Upper lobe of left lung (tissue), 6 donors: ENCODE measurements around the gene CHAT. TPM values are rescaled to one million over a fixed set of nuclear protein-coding genes. Genes with fewer than 3 reads are reported as not detected.

Experiments
- ATAC-seq, 2 donors: fragments of 200-7000 bp; cut with Tn5 transposase; one replicate each; pipeline ENCODE4 v1.9.1; 2022; ENCODE audit warnings: mild to moderate bottlenecking in 2 of 2, moderate library complexity in 2 of 2; ENCODE audit not compliant: low FRiP score in 2 of 2
- DNase-seq, 2 donors: peaks; one replicate each; pipeline ENCODE4 v3.0.0-alpha.2; 2019 to 2020
- H3K27ac ChIP-seq, 4 donors: fragments of 200-600 bp; sonication (generic); one replicate each; pipeline ENCODE4 v1.5.1; 2016 to 2019
- H3K27me3 ChIP-seq, 4 donors: fragments of 200-600 bp; sonication (generic); one replicate each; pipeline ENCODE4 v1.5.1; 2017 to 2019
- H3K36me3 ChIP-seq, 4 donors: fragments of 200-600 bp; sonication (generic); one replicate each; pipeline ENCODE4 v1.5.1; 2016 to 2019
- H3K4me1 ChIP-seq, 4 donors: fragments of 200-600 bp; sonication (generic); one replicate each; pipeline ENCODE4 v1.5.1; 2018 to 2019
- H3K4me3 ChIP-seq, 4 donors: fragments of 200-600 bp; sonication (generic); one replicate each; pipeline ENCODE4 v1.5.1; 2017 to 2019; ENCODE audit warnings: mild to moderate bottlenecking in 2 of 4, moderate library complexity in 1 of 4
- H3K9me3 ChIP-seq, 4 donors: fragments of 200-600 bp; sonication (generic); one replicate each; pipeline ENCODE4 v1.5.1; 2018 to 2019
- CTCF ChIP-seq, 6 experiments: fragments of 450-650 bp in 4 of 6; fragments of 200-600 bp in 2 of 6; sonication (generic) in 2 of 6; IDR thresholded peaks; one replicate each; pipeline ENCODE4 v1.5.1; 2016 to 2019; ENCODE audit warnings: antibody characterized with exemption in 6 of 6
- EP300 ChIP-seq, 4 donors: sonication (generic); formaldehyde crosslinking; IDR thresholded peaks; one replicate each; pipeline ENCODE4 v1.5.1; 2017; ENCODE audit warnings: antibody characterized with exemption in 4 of 4, control low read depth in 2 of 4
- POLR2A ChIP-seq, 4 donors: fragments of 450-650 bp; IDR thresholded peaks; one replicate each; pipeline ENCODE4 v1.5.1; 2016 to 2017; ENCODE audit warnings: antibody characterized with exemption in 4 of 4, mild to moderate bottlenecking in 2 of 4
- POLR2AphosphoS5 ChIP-seq, 2 donors: sonication (generic); formaldehyde crosslinking; IDR thresholded peaks; one replicate each; pipeline ENCODE4 v1.5.1; 2017; ENCODE audit warnings: antibody characterized with exemption in 2 of 2
- WGBS, 2 donors: methylation state at CpG; one replicate each; pipeline ENCODE4 v1.1.5; 2017 to 2018; 5-methylcytosine and 5-hydroxymethylcytosine counted together
- total RNA-seq, 6 donors: library from RNA; depleted of rRNA in 4 of 6; stranded (reverse); fragments of >200 nt in 4 of 6; gene quantifications; one replicate each; pipeline versions ENCODE4 v1.1.0 to v1.2.1, GENCODE V29; 2016 to 2021
- donor health status: DM: no; HTN: no; CAD: no; lungs with moderate emphysema.
- donor health status: DM: no; HTN: yes; CAD: no; lungs with severe emphysema.

The CHAT gene
- total RNA-seq, 6 donors from 2014 or later = not detected

GRCh38 chr10:49642311-49642710, 28.5 kb downstream of the CHAT start:
- TF ChIP-seq EP300 (IDR thresholded peaks at IDR 0.05) = no peak
- TF ChIP-seq POLR2AphosphoS5 (IDR thresholded peaks at IDR 0.05) = no peak
- TF ChIP-seq CTCF (IDR thresholded peaks at IDR 0.05) = no peak
- no peak for TF ChIP-seq POLR2A (IDR thresholded peaks at IDR 0.05)
- 80 to 83% methylated on average over 2 to 3 of the region's 3 CpGs for WGBS, 2 donors
- ATAC-seq (no peak), DNase-seq (no peak)
- H3K4me3 ChIP-seq = no peak overlapping the region
- no peaks in the 10 kb centered on the region for H3K4me1 ChIP-seq
- H3K36me3 ChIP-seq = no peaks in the 10 kb centered on the region
- H3K9me3 ChIP-seq = no peaks in the 10 kb centered on the region
- no peak overlapping the region for H3K27ac ChIP-seq
- H3K27me3 ChIP-seq = no peaks in the 10 kb centered on the region

GRCh38 chr10:49643241-49644034, 29.6 kb downstream of the CHAT start:
- Histone ChIP-seq H3K4me3 (no peak overlapping the region), H3K27ac (no peak overlapping the region), H3K4me1 (no peaks in the 10 kb centered on the region), H3K9me3 (no peaks in the 10 kb centered on the region), H3K36me3 (no peaks in the 10 kb centered on the region), H3K27me3 (no peaks in the 10 kb centered on the region)
- no peak for TF ChIP-seq CTCF (IDR thresholded peaks at IDR 0.05)
- no peak for TF ChIP-seq POLR2AphosphoS5 (IDR thresholded peaks at IDR 0.05)
- TF ChIP-seq POLR2A (IDR thresholded peaks at IDR 0.05) = no peak
- TF ChIP-seq EP300 (IDR thresholded peaks at IDR 0.05) = no peak
- DNase-seq = no peak
- no peak for ATAC-seq
- 80 to 88% methylated on average over 4 to 5 of the region's 5 CpGs for WGBS, 2 donors

GRCh38 chr10:49644035-49644646, 30.3 kb downstream of the CHAT start:
- WGBS, 2 donors = 78 to 86% methylated on average over 6 to 7 of the region's 7 CpGs
- DNase-seq = no peak
- no peaks in the 10 kb centered on the region for H3K27me3 ChIP-seq

GRCh38 chr10:49645417-49645816, 31.6 kb downstream of the CHAT start:
- H3K4me3 ChIP-seq = no peak overlapping the region
- no peaks in the 10 kb centered on the region for H3K27me3 ChIP-seq
- TF ChIP-seq POLR2AphosphoS5 (IDR thresholded peaks at IDR 0.05) (no peak), POLR2A (IDR thresholded peaks at IDR 0.05) (no peak), CTCF (IDR thresholded peaks at IDR 0.05) (no peak), EP300 (IDR thresholded peaks at IDR 0.05) (no peak)
- ATAC-seq (no peak), DNase-seq (no peak)
- no peaks in the 10 kb centered on the region for H3K4me1 ChIP-seq
- H3K9me3 ChIP-seq = no peaks in the 10 kb centered on the region
- no peaks in the 10 kb centered on the region for H3K36me3 ChIP-seq
- 84 to 93% methylated on average over 8 of the region's 8 CpGs for WGBS, 2 donors
- H3K27ac ChIP-seq = no peak overlapping the region

More at GRCh38 chr10:49644035-49644646, 30.3 kb downstream of the CHAT start:
- H3K27ac ChIP-seq = no peak overlapping the region
- no peaks in the 10 kb centered on the region for H3K36me3 ChIP-seq
- no peaks in the 10 kb centered on the region for H3K4me1 ChIP-seq
- H3K4me3 ChIP-seq = no peak overlapping the region
- H3K9me3 ChIP-seq = no peaks in the 10 kb centered on the region
- ATAC-seq = no peak
- TF ChIP-seq CTCF (IDR thresholded peaks at IDR 0.05) = no peak
